ENCODE measurements around the gene TFF2.

DNA sequence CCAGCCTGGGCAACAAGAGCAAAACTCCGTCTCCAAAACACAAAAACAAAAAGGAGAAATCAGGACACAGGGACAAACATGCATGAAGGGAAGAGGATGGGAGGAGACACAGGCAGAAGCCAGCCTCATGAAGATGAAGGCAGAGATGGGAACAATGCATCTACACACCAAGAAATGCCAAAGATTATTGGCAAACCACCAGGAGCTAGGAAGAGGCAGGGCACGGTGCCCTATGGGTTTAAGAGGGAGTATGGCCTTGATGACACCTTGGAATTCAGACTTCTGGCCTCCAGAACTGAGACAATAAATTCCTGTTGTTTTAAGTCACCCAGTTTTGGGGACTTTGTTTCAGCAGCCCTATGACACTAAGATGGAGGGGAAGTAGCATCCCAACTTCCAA, 39.9 kb upstream of the TFF2 start:
- TF ChIP-seq POLR2A (IDR thresholded peaks at IDR 0.05; ENCODE audit: low read depth, low read length) (no peak; the same call in 1 of the 2 replicates), SPI1 (IDR thresholded peaks at IDR 0.05; ENCODE audit: low read depth, low read length) (no peak), TAF1 (IDR thresholded peaks at IDR 0.05; ENCODE audit: low read depth, low read length) (no peak), POLR2AphosphoS5 (IDR thresholded peaks at IDR 0.05; ENCODE audit: low read depth, low read length) (no peak)

Measured in GM12891 (cell line).